ENCODE results near the gene ZNF17.
"Not testable (repeated sequence)": the region's sequence is repeated elsewhere in the genome, so short reads cannot be mapped to it uniquely, and the experiment has no call there.

The ZNF17 gene

GRCh38 chr19:57410877-57411671, at the start of gene ZNF17:
TSS of gene ZNF17 (plus strand) at chr19:57411161. CDS start at chr19:57413616, 2,455 bp downstream.
- peak; percentile 96 for DNase-seq

GRCh38 chr19:57362419-57362818, 48.5 kb upstream of the ZNF17 start:
- DNase-seq, result no peak

- DNase-seq, result peak; percentile 100
Measured at GRCh38 chr19:57362997-57363687, 47.8 kb upstream of the ZNF17 start, which contains the start of the genes TRAPPC2B and ZNF547. TSS of gene TRAPPC2B (plus strand) at chr19:57363551. CDS start at chr19:57364834, 1,283 bp downstream. TSS of gene ZNF547 (plus strand) at chr19:57363551. CDS start at chr19:57368556, 5,005 bp downstream.

GRCh38 chr19:57363688-57364181, 47.2 kb upstream of the ZNF17 start:
- DNase-seq, result peak; percentile 43

GRCh38 chr19:57366776-57367175, 44.2 kb upstream of the ZNF17 start:
- no peak for DNase-seq

GRCh38 chr19:57374179-57374578, 36.8 kb upstream of the ZNF17 start:
- no peak for DNase-seq

- DNase-seq, result not testable (repeated sequence)
Measured at GRCh38 chr19:57374647-57375046, 36.3 kb upstream of the ZNF17 start.

GRCh38 chr19:57376151-57376550, 34.8 kb upstream of the ZNF17 start:
- no peak for DNase-seq

GRCh38 chr19:57377498-57378146, 33.3 kb upstream of the ZNF17 start:
- no peak for DNase-seq

GRCh38 chr19:57380923-57381322, 30.0 kb upstream of the ZNF17 start:
- no peak for DNase-seq

GRCh38 chr19:57382806-57383488, 28.0 kb upstream of the ZNF17 start:
- no peak for DNase-seq

GRCh38 chr19:57389194-57389729, 21.7 kb upstream of the ZNF17 start:
- DNase-seq, result peak; percentile 28

GRCh38 chr19:57389730-57390598, 21.0 kb upstream of the ZNF17 start, which contains the start of gene ZNF548:
TSS of gene ZNF548 (plus strand) at chr19:57389854. CDS start at chr19:57390100, 246 bp downstream.
- peak; percentile 99 for DNase-seq

- DNase-seq, result no peak
Measured at GRCh38 chr19:57395710-57396109, 15.3 kb upstream of the ZNF17 start.

GRCh38 chr19:57398868-57399267, 12.1 kb upstream of the ZNF17 start:
- DNase-seq, result no peak

GRCh38 chr19:57403737-57404563, 7.0 kb upstream of the ZNF17 start:
- DNase-seq, result no peak

- peak; percentile 77 for DNase-seq
Measured at GRCh38 chr19:57406516-57407123, 4.3 kb upstream of the ZNF17 start.

- no peak for DNase-seq
Measured at GRCh38 chr19:57419439-57419838, 8.5 kb downstream of the ZNF17 start.

- DNase-seq, result no peak
Measured at GRCh38 chr19:57421037-57421436, 10.1 kb downstream of the ZNF17 start.

All from NCI-H69 (cell line).